ENCODE results near the gene LENG1. TPM values are rescaled to one million over a fixed set of nuclear protein-coding genes. Genes with fewer than 3 reads are reported as not detected.

Gene LENG1
- total RNA-seq, 1 experiment from 2014 or later = 7.6 TPM

- peak overlapping the region; percentile 84 to 87 for H3K4me3 ChIP-seq (replicated peaks in 1 of 2; ENCODE audit: low read depth in 1 of 2, low read length in 2 of 2)
- peaks cover 38% of the 10 kb centered on the region for H3K79me2 ChIP-seq (ENCODE audit: insufficient read depth, low read length)
- DNase-seq (ENCODE audit: low read depth, low spot score) (no peak), ATAC-seq (no peak)
- H3K27me3 ChIP-seq (ENCODE audit: insufficient read depth, low read length) = no peaks in the 10 kb centered on the region
- peak overlapping the region; percentile 92 for H3K9ac ChIP-seq (ENCODE audit: low read length)
- H3K9me2 ChIP-seq (ENCODE audit: insufficient read depth) = no peaks in the 10 kb centered on the region
- ChIA-PET POLR2A (interaction anchor here (1.4 to 7.0 kb wide), 4 partner anchors 12 to 29 kb away, joined by 6 to 126 read pairs (median 18); partner anchors contain the start of genes LENG1, RPS9 and TMC4), RAD21 (ENCODE audit: low non-redundant PET in 1 of 2, low total read pairs in 2 of 2, uncharacterized antibody in 2 of 2, unreplicated experiment in 2 of 2) (no interaction called here), CTCF (interaction anchor here (1.1 to 2.1 kb wide), 2 partner anchors 15 to 44 kb away, joined by 3 to 22 read pairs; partner anchors contain the start of gene TMC4)
- H3K36me3 ChIP-seq (ENCODE audit: control insufficient read depth in 1 of 2, insufficient read depth in 2 of 2, low read length in 2 of 2) = peaks cover 5 to 14% of the 10 kb centered on the region in 2 experiments
- H3K4me2 ChIP-seq (ENCODE audit: low read length) = peak overlapping the region; percentile 99
- no peaks in the 10 kb centered on the region for H4K20me1 ChIP-seq (ENCODE audit: insufficient read depth)
- H2AFZ ChIP-seq (ENCODE audit: low read depth, low read length, poor library complexity, severe bottlenecking) = no peak overlapping the region
- no peaks in the 10 kb centered on the region for H3K9me3 ChIP-seq (ENCODE audit: control insufficient read depth in 1 of 2, insufficient read depth in 1 of 2, low read depth in 1 of 2, low read length in 2 of 2)
- intact Hi-C loops (cut with micrococcal nuclease) = no loop called here
- peaks cover 13 to 21% of the 10 kb centered on the region in 2 experiments for H3K4me1 ChIP-seq (ENCODE audit: control insufficient read depth in 1 of 2, insufficient read depth in 2 of 2, low read length in 2 of 2)
- TF ChIP-seq, protein P1, sequence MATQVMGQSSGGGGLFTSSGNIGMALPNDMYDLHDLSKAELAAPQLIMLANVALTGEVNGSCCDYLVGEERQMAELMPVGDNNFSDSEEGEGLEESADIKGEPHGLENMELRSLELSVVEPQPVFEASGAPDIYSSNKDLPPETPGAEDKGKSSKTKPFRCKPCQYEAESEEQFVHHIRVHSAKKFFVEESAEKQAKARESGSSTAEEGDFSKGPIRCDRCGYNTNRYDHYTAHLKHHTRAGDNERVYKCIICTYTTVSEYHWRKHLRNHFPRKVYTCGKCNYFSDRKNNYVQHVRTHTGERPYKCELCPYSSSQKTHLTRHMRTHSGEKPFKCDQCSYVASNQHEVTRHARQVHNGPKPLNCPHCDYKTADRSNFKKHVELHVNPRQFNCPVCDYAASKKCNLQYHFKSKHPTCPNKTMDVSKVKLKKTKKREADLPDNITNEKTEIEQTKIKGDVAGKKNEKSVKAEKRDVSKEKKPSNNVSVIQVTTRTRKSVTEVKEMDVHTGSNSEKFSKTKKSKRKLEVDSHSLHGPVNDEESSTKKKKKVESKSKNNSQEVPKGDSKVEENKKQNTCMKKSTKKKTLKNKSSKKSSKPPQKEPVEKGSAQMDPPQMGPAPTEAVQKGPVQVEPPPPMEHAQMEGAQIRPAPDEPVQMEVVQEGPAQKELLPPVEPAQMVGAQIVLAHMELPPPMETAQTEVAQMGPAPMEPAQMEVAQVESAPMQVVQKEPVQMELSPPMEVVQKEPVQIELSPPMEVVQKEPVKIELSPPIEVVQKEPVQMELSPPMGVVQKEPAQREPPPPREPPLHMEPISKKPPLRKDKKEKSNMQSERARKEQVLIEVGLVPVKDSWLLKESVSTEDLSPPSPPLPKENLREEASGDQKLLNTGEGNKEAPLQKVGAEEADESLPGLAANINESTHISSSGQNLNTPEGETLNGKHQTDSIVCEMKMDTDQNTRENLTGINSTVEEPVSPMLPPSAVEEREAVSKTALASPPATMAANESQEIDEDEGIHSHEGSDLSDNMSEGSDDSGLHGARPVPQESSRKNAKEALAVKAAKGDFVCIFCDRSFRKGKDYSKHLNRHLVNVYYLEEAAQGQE (IDR thresholded peaks at IDR 0.05; ENCODE audit: low read depth) = no peak
- TF ChIP-seq SRF (IDR thresholded peaks at IDR 0.05; ENCODE audit: low read depth) (no peak), POLR2AphosphoS5 (IDR thresholded peaks at IDR 0.05; ENCODE audit: low read depth, low read length) (no peak), RAD21 (IDR thresholded peaks at IDR 0.05; ENCODE audit: low read depth) (no peak), SIN3A (IDR thresholded peaks at IDR 0.05; ENCODE audit: low read depth) (no peak), ZFX (IDR thresholded peaks at IDR 0.05) (no peak), ELF1 (IDR thresholded peaks at IDR 0.05; ENCODE audit: borderline replicate concordance, low read depth) (no peak), MAX (IDR thresholded peaks at IDR 0.05) (no peak), EZH2 (IDR thresholded peaks at IDR 0.05) (no peak), ZNF274 (IDR thresholded peaks at IDR 0.05; ENCODE audit: low read depth, low read length) (no peak), SP1 (IDR thresholded peaks at IDR 0.05; ENCODE audit: low read depth) (no peak)
- TF ChIP-seq, protein P2, sequence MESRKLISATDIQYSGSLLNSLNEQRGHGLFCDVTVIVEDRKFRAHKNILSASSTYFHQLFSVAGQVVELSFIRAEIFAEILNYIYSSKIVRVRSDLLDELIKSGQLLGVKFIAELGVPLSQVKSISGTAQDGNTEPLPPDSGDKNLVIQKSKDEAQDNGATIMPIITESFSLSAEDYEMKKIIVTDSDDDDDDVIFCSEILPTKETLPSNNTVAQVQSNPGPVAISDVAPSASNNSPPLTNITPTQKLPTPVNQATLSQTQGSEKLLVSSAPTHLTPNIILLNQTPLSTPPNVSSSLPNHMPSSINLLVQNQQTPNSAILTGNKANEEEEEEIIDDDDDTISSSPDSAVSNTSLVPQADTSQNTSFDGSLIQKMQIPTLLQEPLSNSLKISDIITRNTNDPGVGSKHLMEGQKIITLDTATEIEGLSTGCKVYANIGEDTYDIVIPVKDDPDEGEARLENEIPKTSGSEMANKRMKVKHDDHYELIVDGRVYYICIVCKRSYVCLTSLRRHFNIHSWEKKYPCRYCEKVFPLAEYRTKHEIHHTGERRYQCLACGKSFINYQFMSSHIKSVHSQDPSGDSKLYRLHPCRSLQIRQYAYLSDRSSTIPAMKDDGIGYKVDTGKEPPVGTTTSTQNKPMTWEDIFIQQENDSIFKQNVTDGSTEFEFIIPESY (IDR thresholded peaks at IDR 0.05; ENCODE audit: extremely low read depth, insufficient replicate concordance, low read length) = no peak
- TF ChIP-seq, protein P3, sequence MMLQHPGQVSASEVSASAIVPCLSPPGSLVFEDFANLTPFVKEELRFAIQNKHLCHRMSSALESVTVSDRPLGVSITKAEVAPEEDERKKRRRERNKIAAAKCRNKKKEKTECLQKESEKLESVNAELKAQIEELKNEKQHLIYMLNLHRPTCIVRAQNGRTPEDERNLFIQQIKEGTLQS (IDR thresholded peaks at IDR 0.05) = no peak
- BruUV-seq (replicated peaks) = TSS peak; percentile 59
- peak overlapping the region; percentile 100 for H3K27ac ChIP-seq (ENCODE audit: low read depth, low read length)
Measured at GRCh38 chr19:54188215-54188871, 28.8 kb upstream of the LENG1 start.

Data from HCT116 (cell line).